ENCODE results near the gene B4GALT3.

B4GALT3 gene

DNA sequence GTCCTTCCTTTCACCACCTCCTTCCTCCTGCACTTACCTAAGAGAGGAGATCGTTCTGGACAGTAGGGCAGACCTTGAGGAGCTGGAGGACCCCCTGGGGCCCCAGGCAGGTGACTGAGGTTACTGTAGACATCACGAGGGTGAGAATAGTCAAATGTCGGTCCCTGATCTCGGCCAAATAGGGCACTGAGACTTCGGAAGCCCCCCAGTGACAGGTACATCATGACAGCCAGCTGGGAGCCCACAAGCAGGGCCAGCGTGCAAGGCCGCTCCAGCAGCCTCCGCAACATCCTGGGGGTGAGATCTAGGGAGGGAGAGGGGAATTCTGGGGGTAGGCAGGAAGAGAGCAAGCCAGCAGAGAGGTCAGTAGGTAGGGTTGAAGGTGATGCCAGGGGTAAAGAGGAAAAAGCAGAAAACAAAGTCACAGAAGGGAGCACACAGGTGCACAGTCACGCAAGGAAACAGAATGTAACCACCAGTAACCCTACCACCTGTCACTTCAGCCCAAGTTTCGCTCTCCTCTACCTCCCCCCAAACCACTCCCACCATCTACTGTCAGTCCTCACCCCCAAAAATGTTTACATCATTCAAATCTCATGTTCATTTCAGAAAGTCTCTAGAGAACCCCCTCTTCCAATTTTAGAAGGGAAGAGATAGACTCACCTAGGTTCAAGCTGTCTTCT, 1.4 kb downstream of the B4GALT3 start:
- TF ChIP-seq, protein P1, sequence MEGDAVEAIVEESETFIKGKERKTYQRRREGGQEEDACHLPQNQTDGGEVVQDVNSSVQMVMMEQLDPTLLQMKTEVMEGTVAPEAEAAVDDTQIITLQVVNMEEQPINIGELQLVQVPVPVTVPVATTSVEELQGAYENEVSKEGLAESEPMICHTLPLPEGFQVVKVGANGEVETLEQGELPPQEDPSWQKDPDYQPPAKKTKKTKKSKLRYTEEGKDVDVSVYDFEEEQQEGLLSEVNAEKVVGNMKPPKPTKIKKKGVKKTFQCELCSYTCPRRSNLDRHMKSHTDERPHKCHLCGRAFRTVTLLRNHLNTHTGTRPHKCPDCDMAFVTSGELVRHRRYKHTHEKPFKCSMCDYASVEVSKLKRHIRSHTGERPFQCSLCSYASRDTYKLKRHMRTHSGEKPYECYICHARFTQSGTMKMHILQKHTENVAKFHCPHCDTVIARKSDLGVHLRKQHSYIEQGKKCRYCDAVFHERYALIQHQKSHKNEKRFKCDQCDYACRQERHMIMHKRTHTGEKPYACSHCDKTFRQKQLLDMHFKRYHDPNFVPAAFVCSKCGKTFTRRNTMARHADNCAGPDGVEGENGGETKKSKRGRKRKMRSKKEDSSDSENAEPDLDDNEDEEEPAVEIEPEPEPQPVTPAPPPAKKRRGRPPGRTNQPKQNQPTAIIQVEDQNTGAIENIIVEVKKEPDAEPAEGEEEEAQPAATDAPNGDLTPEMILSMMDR (IDR thresholded peaks at IDR 0.05): no peak
- no peak for DNase-seq (ENCODE audit: low spot score)
- Histone ChIP-seq H3K27ac (peak overlapping the region; percentile 88 to 89), H3K4me3 (peak overlapping the region; percentile 77)

DNA sequence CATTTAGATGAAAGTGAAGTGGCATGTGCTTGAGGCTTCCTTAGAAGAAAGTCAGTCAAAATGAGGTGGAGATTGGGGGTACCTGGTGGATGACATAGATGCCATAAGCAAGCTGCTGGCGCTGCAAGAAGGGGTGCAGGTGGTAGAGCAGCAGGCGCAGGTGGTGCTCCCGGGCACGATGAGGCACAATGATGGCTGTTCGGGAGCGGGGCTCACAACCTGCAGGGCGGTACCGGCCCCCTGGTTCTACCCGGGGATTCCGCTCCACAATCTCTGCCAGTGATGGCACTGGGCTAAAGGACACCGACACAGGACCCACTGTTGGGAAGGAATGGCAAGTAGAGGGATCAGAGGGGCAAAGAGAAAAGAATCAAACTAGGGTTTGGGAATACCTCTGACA, 2.4 kb downstream of the B4GALT3 start:
- TF ChIP-seq, protein P1 (IDR thresholded peaks at IDR 0.05): no peak
- Histone ChIP-seq H3K4me3 (no peak overlapping the region), H3K27ac (no peak overlapping the region)
- DNase-seq (ENCODE audit: low spot score): no peak

DNA sequence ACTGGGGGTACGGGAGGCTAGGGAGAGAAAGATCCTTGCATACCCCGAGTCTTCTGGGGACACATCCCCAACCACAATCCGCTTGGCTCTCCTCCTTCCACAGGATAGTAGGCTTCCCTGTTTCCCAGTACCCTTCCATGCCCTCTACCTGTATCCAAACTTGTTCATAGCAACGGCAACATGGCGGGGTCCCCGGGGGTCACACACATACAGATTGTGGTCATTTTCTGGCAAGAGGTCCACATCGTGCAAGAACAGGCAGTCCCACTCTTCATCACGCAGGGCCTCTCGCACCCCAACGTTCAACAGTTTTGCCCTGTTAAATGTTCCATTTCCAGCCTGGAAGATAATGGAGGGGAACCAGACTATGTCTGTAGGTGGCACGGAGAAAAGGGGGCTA, 3.6 kb downstream of the B4GALT3 start:
- Histone ChIP-seq H3K4me3 (no peak overlapping the region), H3K27ac (peak overlapping the region in 1 of 2 donors; percentile 59)
- DNase-seq (ENCODE audit: low spot score): no peak
- TF ChIP-seq, protein P1 (IDR thresholded peaks at IDR 0.05): no peak

DNA sequence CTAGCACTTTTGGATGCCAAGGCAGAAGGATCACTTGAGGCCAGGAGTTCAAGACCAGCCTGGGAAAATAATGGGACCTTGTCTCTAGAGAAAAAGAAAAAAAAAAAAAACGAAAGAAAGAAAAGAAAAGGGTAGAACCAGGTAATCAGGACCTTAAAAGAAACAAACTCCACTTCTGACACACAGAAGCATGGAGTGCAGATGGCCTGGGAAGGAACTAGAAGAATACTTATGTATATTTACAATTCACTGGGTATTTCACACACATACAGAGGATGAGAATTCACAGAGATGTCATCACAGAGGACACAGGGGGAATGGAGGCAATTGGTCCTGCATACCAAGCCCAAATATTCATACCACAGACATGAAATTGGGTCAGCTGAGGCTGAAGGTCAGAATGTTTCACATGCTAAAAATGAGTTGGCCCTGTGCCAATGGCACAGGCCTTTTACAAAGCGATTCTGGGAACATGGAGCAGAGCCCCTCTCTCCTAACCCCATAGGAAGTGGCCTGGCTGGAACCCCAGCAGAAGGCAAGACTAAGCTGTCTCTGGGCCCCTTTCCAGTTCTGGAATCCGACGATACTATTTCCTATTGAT, 4.4 kb downstream of the B4GALT3 start:
- no peak overlapping the region for H3K4me3 ChIP-seq
- no peak for DNase-seq (ENCODE audit: low spot score)
- H3K27ac ChIP-seq: peak overlapping the region in 1 of 2 donors; percentile 59
- TF ChIP-seq, protein P1 (IDR thresholded peaks at IDR 0.05): no peak

DNA sequence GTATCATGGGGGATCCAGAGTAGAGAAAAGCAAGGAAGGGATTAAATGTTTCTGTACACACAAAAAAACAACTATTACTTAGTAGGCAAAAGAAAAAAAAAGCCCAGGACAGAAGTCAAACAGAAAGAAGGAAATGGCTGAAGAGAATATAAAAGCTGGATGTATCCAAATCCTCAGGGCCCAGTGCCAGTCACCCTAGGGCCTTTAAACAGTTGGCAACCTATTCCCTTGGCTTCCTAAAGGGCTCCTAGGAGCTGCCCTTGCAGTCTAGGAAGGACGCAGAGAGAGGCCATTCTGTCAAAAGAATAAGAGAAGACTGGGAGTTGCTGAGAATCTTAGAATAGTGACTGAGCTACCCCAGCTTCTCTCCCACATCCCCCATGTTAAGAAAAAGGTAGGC, 5.0 kb downstream of the B4GALT3 start:
- no peak for DNase-seq (ENCODE audit: low spot score)
- no peak overlapping the region for H3K4me3 ChIP-seq
- TF ChIP-seq, protein P1 (IDR thresholded peaks at IDR 0.05): no peak
- no peak overlapping the region for H3K27ac ChIP-seq

DNA sequence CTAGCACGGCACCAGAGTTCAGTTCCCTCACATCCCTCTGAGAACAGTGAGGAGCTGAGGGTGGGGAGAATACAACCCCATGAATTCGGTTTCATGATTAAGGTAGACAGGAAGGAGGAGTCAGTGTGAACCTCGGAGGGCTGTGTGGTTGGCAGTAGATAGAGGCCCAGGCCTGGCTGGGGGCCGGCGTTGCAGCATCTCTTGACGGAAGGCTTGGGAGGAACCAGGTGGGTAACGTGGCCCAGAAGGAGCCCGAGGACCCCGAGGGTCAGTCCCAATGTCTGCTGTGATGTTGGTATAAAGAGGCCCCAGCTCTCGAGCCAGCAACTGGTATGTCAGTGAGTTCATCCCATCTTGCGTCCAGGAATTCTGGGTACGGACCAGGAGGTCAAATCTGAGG, 5.6 kb downstream of the B4GALT3 start:
- DNase-seq (ENCODE audit: low spot score): no peak
- H3K27ac ChIP-seq: no peak overlapping the region
- H3K4me3 ChIP-seq: no peak overlapping the region
- TF ChIP-seq, protein P1 (IDR thresholded peaks at IDR 0.05): no peak

DNA sequence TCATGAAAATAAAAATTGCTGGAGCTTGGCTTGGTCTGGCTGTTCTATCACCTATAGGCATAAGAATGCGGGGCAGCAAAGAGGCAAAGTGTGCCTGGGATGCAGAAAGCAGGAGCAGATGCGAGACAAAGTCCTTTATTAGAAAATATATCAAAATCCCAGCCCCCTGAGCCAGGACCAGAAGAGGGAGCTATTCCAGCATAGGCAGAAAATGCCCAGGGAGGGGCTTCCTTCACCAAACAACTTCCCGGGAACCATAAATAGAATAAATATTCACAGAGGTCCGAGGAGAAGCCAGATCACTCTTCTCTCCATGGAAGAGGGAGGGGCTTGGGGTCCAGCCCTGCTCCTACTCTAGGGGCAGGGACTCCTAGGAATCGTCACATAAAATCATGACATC, 6.1 kb downstream of the B4GALT3 start:
- Histone ChIP-seq H3K27ac (no peak overlapping the region), H3K4me3 (no peak overlapping the region)
- DNase-seq (ENCODE audit: low spot score): no peak
- TF ChIP-seq, protein P1 (IDR thresholded peaks at IDR 0.05): no peak
